ENCODE measurements around the gene SRSF9. TPM values are rescaled to one million over a fixed set of nuclear protein-coding genes. Genes with fewer than 3 reads are reported as not detected.

SRSF9 gene
- total RNA-seq, 2 donors from 2014 or later = 98.7 to 131 TPM

DNA sequence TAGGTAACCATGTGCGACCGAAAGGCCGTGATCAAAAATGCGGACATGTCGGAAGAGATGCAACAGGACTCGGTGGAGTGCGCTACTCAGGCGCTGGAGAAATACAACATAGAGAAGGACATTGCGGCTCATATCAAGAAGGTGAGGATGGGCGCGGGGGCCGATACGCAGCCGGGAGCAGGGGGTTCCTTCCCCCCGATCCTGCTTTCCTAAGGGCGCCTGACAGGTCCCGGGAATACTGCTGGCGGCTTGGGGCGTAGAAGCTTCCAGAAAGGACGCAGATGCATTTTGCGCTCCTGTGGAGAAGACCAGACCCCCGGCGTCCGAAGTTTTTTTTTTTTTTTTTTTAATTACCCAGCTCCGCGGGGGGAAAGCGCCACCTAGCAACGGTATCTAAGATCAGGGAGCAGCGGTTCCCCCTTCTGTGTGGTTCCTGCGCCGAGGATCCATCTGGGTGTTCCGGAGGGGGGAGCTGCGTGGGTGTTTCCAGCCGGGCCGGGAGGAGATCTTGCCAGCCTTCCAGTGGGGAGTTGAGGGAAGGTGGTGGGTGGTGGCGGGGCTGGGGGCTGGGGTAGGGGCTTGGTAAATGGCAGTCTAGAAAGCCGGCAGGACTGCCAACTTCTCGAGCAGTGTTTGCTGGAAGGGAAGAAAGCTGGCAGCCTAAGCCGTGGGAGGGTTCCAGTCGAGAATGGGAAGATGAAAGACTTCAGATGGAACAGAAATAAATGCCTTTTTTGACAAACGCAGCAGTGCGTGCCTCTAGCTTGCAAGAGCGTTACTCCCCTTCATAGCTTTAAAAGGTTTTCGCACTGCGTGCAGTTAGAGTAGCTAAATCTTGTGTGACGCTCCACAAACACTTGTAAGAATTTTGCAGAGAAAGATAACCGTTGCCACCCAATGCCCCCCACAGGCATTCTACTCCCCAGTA, 27.1 kb upstream of the SRSF9 start:
- H3K9me3 ChIP-seq = no peaks in the 10 kb centered on the region
- peak overlapping the region; percentile 75 to 84 for H3K4me3 ChIP-seq
- H3K27ac ChIP-seq = peak overlapping the region; percentile 91 to 92
- intact Hi-C loops (cut with DNase I) = loop anchor here (10.0 kb wide), 1 partner anchor 68 kb away; no protein-coding TSS in a partner anchor
- no peak for TF ChIP-seq POLR2AphosphoS5 (IDR thresholded peaks at IDR 0.05)
- TF ChIP-seq, protein P1, sequence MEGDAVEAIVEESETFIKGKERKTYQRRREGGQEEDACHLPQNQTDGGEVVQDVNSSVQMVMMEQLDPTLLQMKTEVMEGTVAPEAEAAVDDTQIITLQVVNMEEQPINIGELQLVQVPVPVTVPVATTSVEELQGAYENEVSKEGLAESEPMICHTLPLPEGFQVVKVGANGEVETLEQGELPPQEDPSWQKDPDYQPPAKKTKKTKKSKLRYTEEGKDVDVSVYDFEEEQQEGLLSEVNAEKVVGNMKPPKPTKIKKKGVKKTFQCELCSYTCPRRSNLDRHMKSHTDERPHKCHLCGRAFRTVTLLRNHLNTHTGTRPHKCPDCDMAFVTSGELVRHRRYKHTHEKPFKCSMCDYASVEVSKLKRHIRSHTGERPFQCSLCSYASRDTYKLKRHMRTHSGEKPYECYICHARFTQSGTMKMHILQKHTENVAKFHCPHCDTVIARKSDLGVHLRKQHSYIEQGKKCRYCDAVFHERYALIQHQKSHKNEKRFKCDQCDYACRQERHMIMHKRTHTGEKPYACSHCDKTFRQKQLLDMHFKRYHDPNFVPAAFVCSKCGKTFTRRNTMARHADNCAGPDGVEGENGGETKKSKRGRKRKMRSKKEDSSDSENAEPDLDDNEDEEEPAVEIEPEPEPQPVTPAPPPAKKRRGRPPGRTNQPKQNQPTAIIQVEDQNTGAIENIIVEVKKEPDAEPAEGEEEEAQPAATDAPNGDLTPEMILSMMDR (IDR thresholded peaks at IDR 0.05) = peak in 1 of 4 experiments; percentile 10
- H3K4me1 ChIP-seq (replicated peaks) = no peaks in the 10 kb centered on the region
- WGBS = under 1% methylated on average over 46 of the region's 47 CpGs
- no peaks in the 10 kb centered on the region for H3K36me3 ChIP-seq
- no peaks in the 10 kb centered on the region for H3K27me3 ChIP-seq (replicated peaks; ENCODE audit: insufficient read depth)
- peak; percentile 51 for DNase-seq (ENCODE audit: low spot score)

DNA sequence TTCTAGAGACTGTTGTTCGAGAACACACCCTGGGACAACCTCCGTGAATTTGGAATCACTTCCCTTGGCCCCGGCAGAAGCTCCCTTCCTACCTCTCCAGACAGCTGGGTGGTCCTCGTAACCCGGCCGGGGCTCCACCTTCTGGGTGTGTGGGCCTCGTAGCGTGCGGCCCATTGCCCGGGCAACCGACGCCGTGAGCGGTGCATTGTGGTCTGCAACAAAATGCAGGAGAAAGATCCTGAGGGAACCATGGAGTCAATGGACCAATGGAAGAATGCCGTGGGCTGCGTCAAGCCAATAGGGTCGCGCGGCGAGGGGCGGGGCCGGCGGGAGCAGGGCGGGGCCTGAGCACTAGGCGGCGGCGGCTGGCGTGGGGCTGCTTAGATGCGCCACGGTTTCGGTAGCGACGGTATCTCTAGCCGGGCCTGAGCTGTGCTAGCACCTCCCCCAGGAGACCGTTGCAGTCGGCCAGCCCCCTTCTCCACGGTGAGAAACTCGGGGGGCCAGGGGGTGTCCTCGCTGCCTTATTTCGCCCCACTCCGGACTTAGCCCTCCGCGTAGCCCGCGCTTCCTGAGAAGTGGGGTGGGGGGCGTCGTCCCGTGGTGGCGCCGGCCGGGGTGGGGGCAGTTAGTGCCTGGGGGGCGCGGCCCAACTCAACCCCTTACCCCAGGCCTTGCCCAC, 26.3 kb upstream of the SRSF9 start, which contains the start of gene DYNLL1:
Gene DYNLL1 (plus strand): TSS at position 383 of the 682 bp plus-strand sequence. CDS start 309 bp downstream, outside the sequence.
- intact Hi-C loops (cut with DNase I) = loop anchor here (10.0 kb wide), 1 partner anchor 69 kb away; no protein-coding TSS in a partner anchor

DNA sequence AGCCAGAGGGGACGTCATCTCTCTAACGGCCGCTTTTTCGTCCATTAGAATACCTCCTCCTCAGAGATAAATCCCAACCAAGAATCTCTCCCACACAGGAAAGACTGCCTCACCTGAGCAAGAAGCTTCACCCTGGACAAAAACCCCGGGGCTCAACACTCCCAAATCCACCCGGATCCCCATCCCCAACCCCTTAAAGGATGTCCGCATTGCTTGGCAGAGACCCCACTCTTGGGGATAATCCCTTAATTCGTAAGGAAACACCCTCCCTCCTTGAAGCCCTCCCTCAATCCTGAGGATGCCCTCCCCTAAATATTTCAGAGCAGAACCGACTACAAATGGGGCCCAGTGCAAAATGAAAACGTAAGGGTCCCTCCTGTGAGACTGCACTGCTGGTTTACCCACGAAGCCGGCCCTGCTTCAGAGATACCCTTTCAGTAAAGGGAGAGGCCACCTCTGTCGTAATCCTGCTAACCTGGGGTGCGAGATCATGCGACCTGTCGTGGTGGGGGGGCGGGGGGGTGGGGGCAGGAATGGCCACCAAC, 25.7 kb upstream of the SRSF9 start:
- TF ChIP-seq, protein P1 (IDR thresholded peaks at IDR 0.05) = no peak
- TF ChIP-seq POLR2AphosphoS5 (IDR thresholded peaks at IDR 0.05) (no peak), POLR2A (IDR thresholded peaks at IDR 0.05) (no peak)
- no peaks in the 10 kb centered on the region for H3K4me1 ChIP-seq (replicated peaks)
- 16% methylated on average over 17 of the region's 17 CpGs for WGBS
- H3K27me3 ChIP-seq (replicated peaks; ENCODE audit: insufficient read depth) = no peaks in the 10 kb centered on the region
- DNase-seq (ENCODE audit: low spot score) = no peak
- intact Hi-C loops (cut with DNase I) = loop anchor here (10.0 kb wide), 1 partner anchor 70 kb away; no protein-coding TSS in a partner anchor
- peak overlapping the region; percentile 37 to 91 for H3K27ac ChIP-seq
- H3K4me3 ChIP-seq = peak overlapping the region; percentile 75 to 84
- H3K36me3 ChIP-seq = no peaks in the 10 kb centered on the region
- no peaks in the 10 kb centered on the region for H3K9me3 ChIP-seq

More for the DNA sequence above, 26.3 kb upstream of the SRSF9 start, which contains the start of gene DYNLL1:
- WGBS = 0% methylated on average over 49 of the region's 53 CpGs
- Histone ChIP-seq H3K4me1 (replicated peaks) (no peaks in the 10 kb centered on the region), H3K27me3 (replicated peaks; ENCODE audit: insufficient read depth) (no peaks in the 10 kb centered on the region), H3K4me3 (peak within 1 kb of the TSS; percentile 75 to 84), H3K27ac (peak within 1 kb of the TSS; percentile 91 to 92), H3K9me3 (no peaks in the 10 kb centered on the region), H3K36me3 (no peaks in the 10 kb centered on the region)
- DNase-seq (ENCODE audit: low spot score) = peak; percentile 96
- TF ChIP-seq POLR2A (IDR thresholded peaks at IDR 0.05) = peak; percentile 83
- TF ChIP-seq POLR2AphosphoS5 (IDR thresholded peaks at IDR 0.05) = peak; percentile 91
- TF ChIP-seq, protein P1 (IDR thresholded peaks at IDR 0.05) = peak in 3 of 4 experiments; percentile 5 to 55 (median 30)

DNA sequence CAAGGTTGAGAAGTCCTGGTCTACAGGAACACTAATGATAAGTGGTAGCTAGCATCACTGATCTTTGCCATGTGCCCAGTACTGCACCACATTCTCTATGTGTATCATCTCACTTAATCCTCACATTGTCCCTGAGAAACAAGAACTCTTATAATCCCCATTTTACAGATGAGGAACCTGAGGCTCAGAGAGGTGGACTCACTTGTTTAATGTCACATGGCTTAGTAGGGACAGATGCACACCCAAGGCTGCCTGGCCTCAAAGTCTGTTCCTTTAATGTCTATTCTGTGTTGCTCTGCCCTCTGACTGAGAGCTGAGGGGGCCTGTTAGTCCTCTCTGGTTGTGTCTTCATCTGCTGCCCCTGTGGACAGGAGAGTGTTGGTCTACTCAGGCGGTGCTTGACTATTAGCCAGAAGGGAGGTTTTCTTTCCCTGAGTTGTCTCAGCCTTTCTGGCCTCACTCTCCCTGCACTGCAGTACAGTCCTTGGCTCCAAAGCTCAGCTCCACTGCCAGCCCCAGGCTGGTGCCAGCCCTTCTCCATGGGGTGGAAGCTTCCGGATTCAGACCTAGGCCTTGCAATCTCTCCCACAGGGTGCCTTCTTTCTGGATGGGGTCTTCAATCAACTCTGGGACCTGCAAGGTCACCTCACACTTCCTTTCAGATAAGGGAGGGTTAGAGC, 21.4 kb upstream of the SRSF9 start:
- TF ChIP-seq POLR2AphosphoS5 (IDR thresholded peaks at IDR 0.05) = no peak
- TF ChIP-seq POLR2A (IDR thresholded peaks at IDR 0.05) = no peak
- TF ChIP-seq, protein P1 (IDR thresholded peaks at IDR 0.05) = no peak
- Histone ChIP-seq H3K4me1 (replicated peaks) (no peaks in the 10 kb centered on the region), H3K36me3 (no peaks in the 10 kb centered on the region), H3K27me3 (replicated peaks; ENCODE audit: insufficient read depth) (no peaks in the 10 kb centered on the region), H3K4me3 (no peak overlapping the region), H3K27ac (no peak overlapping the region), H3K9me3 (no peaks in the 10 kb centered on the region)
- no peak for DNase-seq (ENCODE audit: low spot score)
- WGBS = 86% methylated on average over 2 of the region's 2 CpGs
- intact Hi-C loops (cut with DNase I) = loop anchor here (10.0 kb wide), 1 partner anchor 74 kb away; no protein-coding TSS in a partner anchor
